ENCODE measurements around the gene UCHL1.
"Not testable (repeated sequence)": the region's sequence is repeated elsewhere in the genome, so short reads cannot be mapped to it uniquely, and the experiment has no call there.

The UCHL1 gene

DNA sequence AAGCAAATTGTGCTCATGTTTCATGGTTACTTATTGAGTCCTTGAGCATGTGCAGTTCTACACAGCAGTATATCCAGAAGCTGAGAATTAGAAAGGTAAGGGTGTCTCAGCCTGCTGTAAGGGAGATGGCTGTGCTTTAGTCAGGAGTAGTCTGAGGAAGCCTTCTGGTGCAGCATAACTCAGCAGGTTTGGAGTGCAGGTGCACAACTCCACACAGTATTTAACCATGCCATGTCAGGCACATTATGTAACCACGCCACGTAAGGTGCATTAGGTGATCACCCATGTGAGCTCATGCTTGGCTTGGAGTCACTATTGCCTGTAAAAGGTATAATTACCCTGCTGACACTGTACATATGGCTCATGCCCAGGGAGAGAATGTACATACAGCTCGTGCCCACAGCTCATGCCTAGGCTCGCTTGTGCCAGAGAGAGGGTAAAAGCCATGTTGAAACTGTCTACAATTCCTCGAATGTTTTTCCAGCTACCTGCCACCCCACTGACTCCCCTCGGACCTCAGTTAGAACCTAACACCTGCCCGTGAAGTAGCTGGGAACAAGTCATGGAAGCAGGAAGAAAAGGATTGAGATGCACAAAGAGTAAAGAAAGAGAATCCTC lies 37.8 kb downstream of the UCHL1 start:
- DNase-seq: no peak

DNA sequence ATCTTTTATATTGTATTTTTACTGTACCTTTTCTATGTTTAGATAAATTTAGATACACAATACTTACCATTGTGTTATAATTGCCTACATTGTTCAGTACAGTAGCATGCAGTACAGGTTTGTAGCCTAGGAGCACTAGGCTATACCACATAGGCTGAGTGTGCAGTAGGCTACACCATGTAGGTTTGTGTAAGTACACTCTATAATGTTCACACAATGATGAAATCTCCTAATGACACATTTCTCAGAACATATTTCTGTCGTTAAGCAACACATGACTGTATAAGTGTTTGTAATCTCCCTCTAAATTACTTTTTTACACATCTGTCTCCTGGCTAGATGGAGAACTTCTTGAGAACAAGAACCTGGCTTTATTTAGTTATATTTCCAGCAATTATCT lies 40.3 kb downstream of the UCHL1 start:
- DNase-seq: no peak

DNA sequence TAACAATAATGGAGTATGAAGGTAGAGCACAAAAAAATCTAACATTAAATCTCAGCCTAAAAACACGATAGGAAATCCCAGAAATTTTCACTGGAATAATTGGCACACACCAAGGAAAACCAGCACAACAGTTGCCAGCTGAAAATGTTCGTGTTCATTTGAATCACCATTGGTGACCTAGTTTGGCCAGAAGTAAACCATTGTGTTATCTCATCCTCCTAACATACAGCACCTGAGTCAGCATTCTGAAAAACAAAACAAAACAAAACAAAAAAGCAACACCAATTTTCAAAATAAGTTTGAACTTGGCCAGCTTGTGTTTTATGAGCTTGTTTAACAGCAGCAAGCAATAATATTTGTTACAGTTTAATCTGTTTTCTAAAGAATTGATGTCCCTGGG lies 41.1 kb downstream of the UCHL1 start:
- no peak for DNase-seq

DNA sequence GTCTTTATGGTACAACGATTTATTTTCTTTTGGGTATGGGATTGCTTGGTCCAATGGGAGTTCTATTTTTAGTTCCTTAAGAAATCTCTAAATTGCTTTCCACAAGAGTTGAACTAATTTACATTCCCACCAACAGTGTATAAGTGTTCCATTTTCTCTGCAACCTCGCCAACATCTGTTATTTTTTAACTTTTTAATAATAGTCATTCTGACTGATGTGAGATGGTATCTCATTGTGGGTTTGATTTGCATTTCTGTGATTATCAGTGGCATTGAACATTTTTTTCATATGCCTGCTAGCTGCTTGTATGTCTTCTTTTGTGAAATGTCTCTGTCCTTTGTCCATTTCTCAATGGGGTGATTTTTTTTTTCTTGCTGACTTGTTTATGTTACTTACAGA lies 42.8 kb downstream of the UCHL1 start:
- DNase-seq: no peak

DNA sequence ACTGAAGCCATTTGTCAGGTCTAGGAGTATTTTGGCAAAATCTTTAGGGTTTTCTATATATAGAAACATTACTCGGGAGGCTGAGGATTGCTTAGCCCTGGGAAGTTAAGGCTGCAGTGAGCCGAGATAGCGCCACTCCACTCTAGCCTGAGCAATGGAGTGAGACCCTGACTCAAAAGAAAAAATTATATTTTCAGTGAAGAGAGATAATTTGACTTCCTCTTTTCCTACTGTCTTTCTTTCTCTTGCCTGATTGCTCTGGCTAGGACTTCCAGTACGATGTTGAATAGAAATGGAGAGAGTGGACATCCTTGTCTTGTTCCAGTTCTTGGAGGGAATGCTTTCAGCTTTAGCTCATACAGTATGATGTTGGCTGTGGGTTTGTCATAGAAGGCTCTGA lies 44.4 kb downstream of the UCHL1 start:
- DNase-seq: no peak

DNA sequence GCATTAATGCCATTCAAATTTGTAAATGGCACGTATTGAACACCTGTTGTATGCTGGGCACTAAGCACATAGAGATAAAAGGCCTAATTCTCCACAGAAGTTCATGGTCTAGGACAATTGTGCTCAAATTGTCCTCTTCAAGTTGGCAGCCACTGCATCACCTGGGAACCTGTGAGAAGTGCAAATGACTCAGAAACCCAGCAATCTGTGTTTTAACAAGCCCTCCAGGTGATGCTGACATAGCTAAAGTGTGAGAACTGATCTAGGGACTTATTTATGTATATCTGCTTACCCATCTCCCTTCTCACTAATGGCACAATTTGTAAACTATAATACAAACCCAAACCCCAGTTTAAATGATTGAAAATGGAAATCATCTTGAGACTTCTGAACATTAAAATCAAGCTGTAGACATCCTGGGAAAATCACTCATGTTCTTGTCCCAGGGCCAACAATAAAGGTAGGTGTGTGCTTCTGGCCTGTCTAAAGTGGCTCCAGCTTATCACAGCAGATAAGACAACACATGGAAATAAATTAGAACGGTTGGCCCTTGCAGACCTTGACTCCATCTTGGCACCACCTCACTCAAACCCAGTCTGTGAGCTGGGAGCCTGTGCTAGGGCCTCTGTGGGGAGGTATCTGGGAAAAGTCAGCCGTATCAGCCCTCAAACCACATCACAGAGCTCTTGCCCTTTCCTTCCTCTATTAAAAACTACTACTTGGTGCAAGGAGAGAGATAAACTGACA lies 46.8 kb downstream of the UCHL1 start:
- DNase-seq: no peak

DNA sequence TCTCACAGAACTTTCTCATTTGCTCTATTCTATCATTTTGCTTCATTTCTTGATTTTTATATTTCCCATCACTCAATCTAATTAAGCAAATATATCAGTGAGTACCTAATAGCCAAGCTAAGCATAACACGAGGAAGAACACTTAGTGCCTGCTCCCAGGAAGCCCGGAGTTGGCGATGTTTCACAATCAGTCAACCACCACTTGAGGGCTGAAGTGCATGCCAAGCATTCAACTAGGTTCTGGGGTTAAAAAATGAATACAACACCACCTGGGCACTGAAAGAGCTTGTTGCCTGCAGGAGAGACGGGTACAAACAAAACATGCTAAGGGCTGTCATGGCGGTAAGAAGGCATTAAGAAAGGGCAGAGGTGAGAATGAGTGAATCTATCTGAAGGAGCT lies 47.5 kb downstream of the UCHL1 start:
- no peak for DNase-seq

DNA sequence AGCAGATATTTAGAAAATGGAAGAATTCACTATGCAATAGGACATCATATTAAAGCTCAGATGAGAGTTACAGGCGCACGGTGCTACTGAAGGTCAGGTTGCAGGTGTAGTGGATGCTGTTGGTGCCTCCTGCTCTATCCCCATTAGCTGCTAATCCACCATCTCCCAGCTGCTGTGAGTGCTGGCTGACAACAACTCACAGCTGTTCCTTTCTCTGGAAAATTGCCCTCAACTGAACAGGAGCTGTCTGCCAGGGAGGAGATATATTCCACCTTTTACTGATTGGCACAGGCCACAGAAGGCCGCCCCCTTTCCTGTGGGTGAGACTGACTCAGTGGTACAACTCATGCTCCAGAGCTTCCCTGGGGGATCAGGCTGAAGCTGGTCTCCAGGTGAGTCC lies 48.7 kb downstream of the UCHL1 start:
- no peak for DNase-seq

DNA sequence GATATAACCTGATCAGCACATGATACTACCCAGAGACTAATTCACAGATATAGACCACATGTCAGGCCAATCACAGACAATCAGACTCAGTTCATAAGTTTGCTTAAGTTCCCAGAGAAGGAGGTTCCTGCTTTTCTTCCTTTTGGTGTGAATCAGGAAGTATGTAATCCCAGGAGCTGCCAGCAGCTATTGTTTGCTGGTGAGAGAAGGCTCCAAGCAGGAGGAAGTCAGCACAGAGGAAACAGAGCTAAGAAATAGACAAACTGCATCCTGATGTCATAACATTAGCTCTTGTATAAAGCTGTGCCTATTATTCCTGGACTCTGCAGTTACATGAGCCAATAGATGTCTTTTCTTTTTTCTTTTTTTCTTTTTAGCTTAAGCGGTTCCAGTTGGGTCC lies 50.9 kb downstream of the UCHL1 start:
- no peak for DNase-seq

DNA sequence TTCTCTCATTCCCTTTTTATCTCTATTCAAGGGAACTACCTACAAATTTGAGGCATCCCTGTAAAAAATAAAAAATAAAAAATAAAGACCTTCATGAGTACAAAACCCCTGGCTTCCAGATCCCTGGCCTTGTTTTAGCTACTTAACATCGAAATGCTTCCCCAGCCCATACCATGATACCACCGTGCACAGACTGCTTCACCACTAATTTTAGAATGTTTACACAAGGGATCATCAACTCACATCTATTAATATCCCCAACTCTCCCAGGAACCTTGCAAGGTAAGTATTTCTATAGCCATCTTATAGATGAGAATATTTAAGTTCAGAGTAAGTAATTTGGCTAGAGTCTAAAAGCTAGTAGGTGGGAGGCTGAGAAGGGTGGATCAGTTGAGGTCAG lies 51.7 kb downstream of the UCHL1 start:
- no peak for DNase-seq

DNA sequence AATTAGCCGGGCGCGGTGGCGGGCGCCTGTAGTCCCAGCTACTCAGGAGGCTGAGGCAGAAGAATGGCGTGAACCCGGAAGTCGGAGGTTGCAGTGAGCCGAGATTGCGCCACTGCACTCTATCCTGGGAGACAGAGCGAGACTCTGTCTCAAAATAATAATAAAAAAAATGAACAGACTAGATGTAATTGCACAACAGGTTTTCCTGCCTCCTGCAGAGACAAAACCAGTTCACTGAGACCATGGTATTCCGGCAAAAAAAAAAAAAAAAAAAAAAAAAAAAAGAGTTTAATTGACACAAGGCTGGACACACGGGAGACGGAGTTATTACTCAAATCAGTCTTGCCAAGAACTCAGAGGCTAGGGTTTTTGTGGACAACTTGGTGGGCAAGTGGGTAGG lies 58.7 kb downstream of the UCHL1 start:
- not testable (repeated sequence) for DNase-seq

DNA sequence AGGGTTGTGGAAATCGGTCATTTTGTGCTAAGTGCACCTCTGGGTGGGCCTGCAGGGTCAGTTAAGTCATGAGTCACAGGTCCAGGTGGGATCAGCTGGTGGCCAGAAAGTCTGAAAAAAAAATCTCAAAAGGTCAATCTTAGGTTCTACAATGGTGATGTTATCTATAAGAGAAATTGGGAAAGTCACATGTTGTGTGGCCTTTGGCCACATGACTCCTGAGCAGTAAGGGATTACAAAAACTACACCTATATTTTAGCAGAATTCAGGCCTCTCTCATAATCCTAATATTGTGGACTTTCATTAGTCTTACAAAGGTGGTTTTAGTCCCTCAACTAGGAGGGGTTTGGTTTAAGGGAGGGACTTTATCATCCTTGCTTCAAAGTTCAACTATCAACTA lies 59.1 kb downstream of the UCHL1 start:
- no peak for DNase-seq

Measured in NCI-H510A (cell line).